Measurements from ENCODE around the gene ZC3H14.

Gene ZC3H14

GRCh38 chr14:88599761-88600439 lies 37.1 kb downstream of the ZC3H14 start:
- DNase-seq (ENCODE audit: low spot score) (no peak), FAIRE-seq (no peak)

GRCh38 chr14:88604212-88604611 lies 41.4 kb downstream of the ZC3H14 start:
- FAIRE-seq (no peak), DNase-seq (ENCODE audit: low spot score) (no peak)

GRCh38 chr14:88605594-88605993 lies 42.8 kb downstream of the ZC3H14 start:
- FAIRE-seq (no peak), DNase-seq (ENCODE audit: low spot score) (no peak)

- FAIRE-seq = peak; percentile 78
- DNase-seq (ENCODE audit: low spot score) = no peak
These were observed 45.0 kb downstream of the ZC3H14 start for GRCh38 chr14:88607829-88608228.

- FAIRE-seq = no peak
These were observed 49.0 kb downstream of the ZC3H14 start for GRCh38 chr14:88611878-88612277.

GRCh38 chr14:88612981-88613380 lies 50.1 kb downstream of the ZC3H14 start:
- FAIRE-seq (no peak), DNase-seq (ENCODE audit: low spot score) (no peak)

More at GRCh38 chr14:88611878-88612277, 49.0 kb downstream of the ZC3H14 start:
- no peak for DNase-seq (ENCODE audit: low spot score)

GRCh38 chr14:88613552-88614010 lies 50.7 kb downstream of the ZC3H14 start:
- peak; percentile 14 for DNase-seq (ENCODE audit: low spot score)
- FAIRE-seq = no peak

- FAIRE-seq (no peak), DNase-seq (ENCODE audit: low spot score) (peak; percentile 17)
These were observed 51.5 kb downstream of the ZC3H14 start for GRCh38 chr14:88614218-88614907.

- FAIRE-seq (no peak), DNase-seq (ENCODE audit: low spot score) (no peak)
These were observed 53.9 kb downstream of the ZC3H14 start for GRCh38 chr14:88616697-88617096.

GRCh38 chr14:88617479-88617878 lies 54.6 kb downstream of the ZC3H14 start:
- FAIRE-seq (no peak), DNase-seq (ENCODE audit: low spot score) (no peak)

GRCh38 chr14:88618476-88618875 lies 55.6 kb downstream of the ZC3H14 start:
- FAIRE-seq = no peak
- DNase-seq (ENCODE audit: low spot score) = no peak

- DNase-seq (ENCODE audit: low spot score) = no peak
These were observed 58.3 kb downstream of the ZC3H14 start for GRCh38 chr14:88621100-88621499.

GRCh38 chr14:88625671-88626070 lies 62.8 kb downstream of the ZC3H14 start:
- FAIRE-seq = no peak
- DNase-seq (ENCODE audit: low spot score) = no peak

More at GRCh38 chr14:88621100-88621499, 58.3 kb downstream of the ZC3H14 start:
- FAIRE-seq = no peak

GRCh38 chr14:88628033-88628432 lies 65.2 kb downstream of the ZC3H14 start:
- DNase-seq (ENCODE audit: low spot score) (no peak), FAIRE-seq (no peak)

GRCh38 chr14:88628462-88628861 lies 65.6 kb downstream of the ZC3H14 start:
- DNase-seq (ENCODE audit: low spot score) (no peak), FAIRE-seq (no peak)

GRCh38 chr14:88630565-88630964 lies 67.7 kb downstream of the ZC3H14 start:
- FAIRE-seq = no peak

GRCh38 chr14:88631091-88631490 lies 68.3 kb downstream of the ZC3H14 start:
- FAIRE-seq = no peak
- DNase-seq (ENCODE audit: low spot score) = no peak

More at GRCh38 chr14:88630565-88630964, 67.7 kb downstream of the ZC3H14 start:
- peak; percentile 21 for DNase-seq (ENCODE audit: low spot score)

- DNase-seq (ENCODE audit: low spot score) = no peak
- no peak for FAIRE-seq
These were observed 69.7 kb downstream of the ZC3H14 start for GRCh38 chr14:88632512-88632911.

GRCh38 chr14:88639221-88639620 lies 76.4 kb downstream of the ZC3H14 start:
- DNase-seq (ENCODE audit: low spot score) = no peak
- FAIRE-seq = no peak

- no peak for DNase-seq (ENCODE audit: low spot score)
- FAIRE-seq = no peak
These were observed 97.2 kb downstream of the ZC3H14 start for GRCh38 chr14:88660056-88660455.

- FAIRE-seq (no peak), DNase-seq (ENCODE audit: low spot score) (peak; percentile 80)
These were observed 104.9 kb downstream of the ZC3H14 start for GRCh38 chr14:88667555-88668273.
